NCI-H1436 treated with DMSO at 0.1 percent for 48 hours (cell line): Measurements from ENCODE around the gene SPATS1.

Source experiments
- DNase-seq: peaks from one replicate; lab custom pipeline; 2025; lab: John Stamatoyannopoulos, UW

Gene SPATS1

GRCh38 chr6:44387346-44388134, 45.1 kb downstream of the SPATS1 start, which contains the start of gene CDC5L:
Gene CDC5L (plus strand): TSS chr6:44387706. CDS start chr6:44387824, 118 bp downstream.
- peak; percentile 93 for DNase-seq

DNA sequence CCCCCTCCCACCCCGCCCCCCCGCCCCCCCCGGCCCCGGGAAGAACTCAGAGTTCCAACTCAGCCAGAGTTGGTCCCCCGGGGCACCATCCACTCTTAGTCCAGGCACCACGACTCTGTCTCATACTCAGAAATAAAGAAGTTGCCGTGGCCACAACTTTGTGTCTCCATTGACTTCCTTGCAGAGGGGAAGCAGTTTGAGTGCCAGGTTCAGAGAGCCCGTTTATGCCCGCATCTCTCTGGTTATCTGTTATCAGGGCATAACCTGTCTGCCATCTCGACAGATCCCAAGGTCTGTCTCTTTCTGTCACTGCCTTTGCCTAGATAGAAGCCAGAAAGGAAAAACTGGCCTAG, 45.7 kb downstream of the SPATS1 start:
- DNase-seq = no peak

DNA sequence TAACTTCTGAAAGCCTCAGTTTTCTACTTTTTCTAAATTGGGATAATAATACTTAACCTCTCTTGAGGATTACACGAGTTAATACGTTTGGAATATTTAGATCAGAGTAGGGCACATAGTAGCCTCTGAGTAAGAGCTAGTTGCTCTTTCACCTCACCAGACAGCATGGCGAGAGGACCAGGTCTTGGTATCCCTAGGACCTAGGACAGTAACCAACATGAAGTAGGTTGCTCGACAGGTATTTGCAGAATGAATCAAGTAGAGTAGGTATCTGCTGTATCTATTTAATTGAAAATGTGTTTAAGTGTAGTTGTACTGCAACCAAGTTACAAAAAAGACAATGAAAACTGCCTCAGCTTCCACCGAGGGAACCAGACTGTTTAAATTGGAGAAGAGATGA, 46.4 kb downstream of the SPATS1 start:
- no peak for DNase-seq

DNA sequence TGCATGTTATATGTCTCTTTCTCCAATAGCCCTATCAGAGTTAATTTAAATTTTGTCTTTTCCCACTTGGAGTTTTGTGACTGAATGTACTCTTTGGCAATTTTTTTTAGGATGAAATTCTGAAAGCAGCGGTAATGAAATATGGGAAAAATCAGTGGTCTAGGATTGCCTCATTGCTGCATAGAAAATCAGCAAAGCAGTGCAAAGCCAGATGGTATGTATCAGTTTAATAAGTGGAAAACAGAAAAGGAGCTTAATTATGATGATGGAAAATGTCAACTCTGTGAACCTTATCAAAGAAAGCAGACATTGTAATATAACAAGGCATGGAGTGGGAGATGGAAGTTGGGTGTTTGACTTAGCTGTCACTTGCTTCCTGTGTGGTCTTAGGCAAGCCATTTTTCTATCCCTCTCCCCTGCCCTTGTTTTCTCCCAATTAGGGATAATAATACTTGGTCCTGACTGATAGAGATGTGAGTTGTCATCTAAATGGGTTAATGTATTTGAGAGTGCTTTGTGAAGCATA, 47.8 kb downstream of the SPATS1 start:
- DNase-seq = no peak
